DMS53 treated with DMSO at 0.1 percent for 48 hours (cell line): Measurements from ENCODE around the gene UGCG.
"Not testable (repeated sequence)": the region's sequence is repeated elsewhere in the genome, so short reads cannot be mapped to it uniquely, and the experiment has no call there.

ENCODE experiments used
- DNase-seq: peaks from one replicate; lab custom pipeline; 2025; ENCODE audit not compliant: unreplicated experiment; lab: John Stamatoyannopoulos, UW

The UGCG gene

DNA sequence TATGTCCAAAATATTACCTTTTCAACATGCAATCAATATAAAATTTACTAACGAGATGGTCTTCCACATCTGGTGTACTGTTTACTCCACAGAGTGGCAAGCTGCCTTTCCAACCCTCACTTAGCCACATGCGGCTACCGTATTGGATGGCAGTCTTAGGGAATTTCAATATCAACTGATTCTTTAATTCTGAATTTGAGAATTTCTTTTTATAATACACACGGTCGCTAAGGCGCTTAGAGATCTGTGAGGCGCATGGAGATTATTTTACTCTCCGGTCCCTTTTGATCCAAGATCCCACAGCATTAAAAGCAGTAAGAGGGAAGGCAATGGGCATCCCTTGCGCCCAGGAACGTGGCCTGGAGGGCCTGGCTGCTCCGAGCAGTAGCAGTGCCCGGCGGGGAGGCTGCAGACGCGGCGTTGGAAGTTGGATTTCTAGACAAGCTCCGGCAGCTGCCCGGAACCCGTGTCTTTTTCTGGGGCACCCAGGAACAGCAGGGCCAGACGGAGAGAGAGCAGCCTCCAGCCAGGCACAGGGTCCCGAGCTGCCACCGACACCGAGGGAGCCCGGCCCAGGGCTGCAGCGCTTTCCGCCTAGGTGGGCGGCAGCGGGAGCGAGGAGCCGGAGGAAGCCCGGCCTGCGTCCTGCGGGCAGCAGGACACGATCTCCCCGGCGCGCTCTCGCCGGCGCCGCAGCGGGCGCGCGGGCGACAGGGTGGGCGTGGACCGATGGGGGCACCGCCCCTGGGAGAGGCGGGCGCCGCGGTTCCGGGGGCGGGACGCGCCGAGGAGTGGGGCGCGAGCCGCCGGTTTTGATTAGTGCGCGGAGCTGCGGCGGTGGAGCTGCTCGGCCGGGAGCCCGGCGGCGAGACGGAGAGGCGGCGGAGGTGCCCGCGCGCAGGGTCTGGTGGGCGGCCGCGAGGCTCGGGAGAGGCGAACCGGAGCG, at the start of gene UGCG:
UGCG (plus strand) TSS at position 819 of the 946 bp plus-strand sequence. CDS start 402 bp downstream, outside the sequence.
- peak; percentile 69 for DNase-seq

DNA sequence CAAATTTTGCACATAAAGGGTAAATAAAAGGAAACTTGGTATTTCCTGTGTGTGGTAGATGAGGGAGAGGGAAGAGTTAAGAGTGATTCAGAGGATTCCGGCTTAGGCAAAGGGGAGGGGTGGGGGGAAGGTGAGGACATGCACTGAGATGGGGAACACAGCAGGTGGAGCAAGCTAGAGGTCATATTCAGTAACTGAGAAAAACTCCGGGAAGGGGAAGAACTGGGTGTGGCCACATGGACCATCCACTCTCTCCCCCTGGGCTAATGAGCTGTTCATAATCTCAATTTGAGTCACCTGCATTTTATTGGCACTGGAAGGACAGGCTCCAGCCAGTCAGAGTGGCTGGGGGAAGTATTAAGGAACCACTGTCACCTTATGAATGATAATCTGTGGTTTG, 45.1 kb upstream of the UGCG start:
- DNase-seq = no peak

DNA sequence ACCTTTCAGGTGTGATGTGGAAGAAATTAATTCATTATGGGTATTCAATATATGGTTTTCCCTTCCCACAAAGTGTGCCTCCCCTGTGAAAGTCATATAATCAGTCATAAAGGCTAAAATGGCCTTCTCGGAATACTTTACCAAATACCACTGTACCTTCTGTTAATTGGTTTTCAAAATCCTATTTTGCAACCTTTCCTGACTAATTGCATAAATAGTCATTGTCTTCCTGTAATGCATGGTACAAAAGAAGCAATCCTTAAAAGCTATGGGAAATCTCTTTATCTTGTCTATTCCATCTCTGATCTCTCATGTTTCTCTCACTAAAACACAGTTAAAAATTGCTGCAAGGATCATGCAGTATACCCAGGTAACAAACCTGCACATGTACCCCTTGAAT, 44.3 kb upstream of the UGCG start:
- no peak for DNase-seq

DNA sequence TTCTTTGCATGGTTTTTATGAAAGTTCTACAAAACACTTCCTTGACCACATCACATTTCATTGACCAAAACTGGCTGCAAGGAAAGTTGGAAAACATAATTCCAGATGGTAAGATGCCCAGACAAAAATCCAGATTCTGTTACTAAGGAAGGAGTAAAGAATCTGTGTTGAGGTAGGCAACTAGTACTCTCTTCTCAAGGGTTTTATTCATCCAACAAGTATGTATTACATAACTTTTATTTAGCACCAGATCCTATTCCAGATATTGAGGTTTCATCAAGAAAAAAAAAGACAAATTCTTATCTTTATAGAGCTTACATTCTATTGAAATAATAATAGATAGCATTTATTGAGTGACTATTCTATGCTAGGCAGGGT, 43.2 kb upstream of the UGCG start:
- DNase-seq = no peak

DNA sequence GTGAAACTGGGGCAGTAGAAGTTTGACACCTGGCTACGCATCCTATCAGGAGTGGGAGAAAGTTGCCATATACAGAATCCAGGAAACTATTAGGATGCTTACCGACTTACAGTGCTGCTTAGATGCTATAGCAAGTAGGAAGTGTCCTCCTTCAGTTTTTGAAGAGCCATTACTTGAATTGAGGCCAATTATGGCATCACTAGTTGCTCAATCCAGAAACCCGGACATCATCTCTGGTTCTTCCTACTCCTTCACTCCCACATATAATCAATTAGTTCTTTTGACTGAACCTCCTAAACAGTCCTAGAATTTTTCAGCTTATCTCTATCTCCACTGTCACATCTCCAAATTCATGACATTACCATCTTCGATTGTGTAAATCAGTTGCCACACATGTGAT, 41.8 kb upstream of the UGCG start:
- no peak for DNase-seq

DNA sequence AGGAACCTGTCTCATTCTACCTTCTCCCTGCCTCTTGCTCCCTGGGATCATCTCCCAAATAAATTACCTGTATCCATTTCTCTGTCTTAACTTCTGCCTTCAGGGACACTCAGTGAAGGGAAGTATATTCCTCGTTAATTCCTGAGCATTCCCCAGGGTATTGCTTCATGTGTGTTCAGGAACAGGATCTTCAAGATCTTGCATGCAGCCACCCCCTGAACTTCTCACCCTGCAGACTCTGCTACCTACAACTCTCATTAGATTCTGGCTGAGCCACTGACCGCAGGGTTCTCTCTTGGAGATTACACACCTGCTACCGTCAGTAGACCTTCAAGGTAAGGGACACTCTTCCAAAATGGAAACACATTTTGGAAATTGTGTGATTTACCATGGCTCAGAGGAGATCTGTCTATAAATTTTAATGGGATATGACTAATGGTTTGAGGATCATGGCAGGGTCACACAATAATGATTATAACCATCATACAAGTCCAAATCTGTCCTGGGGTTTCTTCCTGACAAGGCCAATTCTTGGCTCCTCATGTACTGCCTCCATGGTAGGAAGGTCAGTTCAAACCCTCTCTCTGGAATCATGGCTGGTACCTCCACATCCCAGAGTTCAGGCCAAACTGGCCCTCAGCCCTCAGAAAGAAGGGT, 38.9 kb upstream of the UGCG start:
- no peak for DNase-seq

DNA sequence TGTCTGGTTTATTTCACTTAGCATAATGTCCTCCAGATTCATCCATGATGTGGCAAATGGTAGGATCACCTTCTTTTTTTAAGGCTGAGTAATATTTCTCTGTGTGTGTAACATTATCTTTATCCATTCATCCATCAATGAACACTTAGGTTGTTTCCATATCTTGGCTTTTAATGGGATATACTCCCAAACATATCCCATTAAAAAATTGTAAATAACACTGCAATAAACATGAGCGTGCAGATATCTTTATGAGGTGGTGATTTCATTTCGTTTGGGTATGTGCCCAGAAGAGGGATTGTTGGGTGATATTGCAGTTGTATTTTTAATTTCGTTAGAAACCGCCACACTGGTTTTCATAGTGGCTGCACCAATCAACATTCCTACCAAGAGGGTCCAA, 36.2 kb upstream of the UGCG start:
- DNase-seq = no peak

DNA sequence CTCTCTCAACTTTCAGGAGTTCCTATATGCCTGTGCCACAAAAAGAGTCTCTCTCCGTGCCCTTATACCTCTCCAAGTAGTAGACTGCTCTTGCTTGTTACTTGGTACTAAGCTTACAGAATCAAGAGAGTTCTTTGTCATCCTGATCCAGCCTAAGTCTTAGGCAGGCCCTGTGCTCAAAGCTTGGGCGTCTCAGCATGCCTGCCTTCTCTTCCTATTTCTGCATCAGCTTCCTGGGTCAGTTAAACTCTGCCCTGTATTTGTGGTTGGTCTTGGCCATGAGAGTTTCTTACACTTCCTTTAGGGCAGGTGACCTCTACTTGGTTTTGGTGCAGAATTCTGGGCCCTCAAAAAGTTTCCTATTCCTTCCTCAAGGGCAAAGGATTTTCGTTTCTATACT, 33.0 kb upstream of the UGCG start:
- DNase-seq = no peak

DNA sequence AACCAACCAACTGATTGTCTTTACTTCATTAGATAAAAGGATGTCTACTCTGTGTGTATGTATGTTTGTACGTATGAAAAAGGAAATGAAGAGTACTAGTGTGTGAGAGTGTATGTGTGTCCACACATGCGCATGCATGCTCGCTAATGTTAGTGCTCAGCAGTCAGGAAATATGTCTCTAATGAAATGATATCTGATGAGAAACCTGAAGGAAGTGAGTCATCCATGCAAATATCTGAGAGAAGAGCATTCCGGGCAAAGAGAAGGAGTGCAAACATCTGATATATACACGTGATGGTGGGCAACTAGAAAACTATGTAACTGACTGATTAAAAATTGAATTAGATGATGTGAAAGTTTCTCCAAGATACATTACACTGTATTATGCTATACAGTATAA, 29.6 kb upstream of the UGCG start:
- peak; percentile 87 for DNase-seq

DNA sequence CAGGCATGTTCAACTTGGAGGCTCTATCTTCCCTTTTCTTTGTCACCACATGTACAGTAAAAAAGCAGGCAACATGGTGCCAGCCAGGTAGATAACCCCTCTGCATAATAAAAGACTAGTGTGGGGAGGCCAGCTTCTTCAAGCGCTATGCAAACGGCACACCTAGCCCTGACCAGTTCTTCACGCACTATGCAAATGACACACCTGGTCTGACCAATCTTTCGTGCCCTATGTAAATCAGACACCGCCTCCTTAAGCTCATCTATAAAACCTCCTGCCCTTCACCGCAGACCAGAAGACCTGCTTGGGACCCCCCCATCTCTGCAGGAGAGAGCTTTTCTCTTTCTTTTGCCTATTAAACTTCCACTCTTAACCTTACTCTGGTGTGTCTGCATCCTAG, 28.1 kb upstream of the UGCG start:
- no peak for DNase-seq

DNA sequence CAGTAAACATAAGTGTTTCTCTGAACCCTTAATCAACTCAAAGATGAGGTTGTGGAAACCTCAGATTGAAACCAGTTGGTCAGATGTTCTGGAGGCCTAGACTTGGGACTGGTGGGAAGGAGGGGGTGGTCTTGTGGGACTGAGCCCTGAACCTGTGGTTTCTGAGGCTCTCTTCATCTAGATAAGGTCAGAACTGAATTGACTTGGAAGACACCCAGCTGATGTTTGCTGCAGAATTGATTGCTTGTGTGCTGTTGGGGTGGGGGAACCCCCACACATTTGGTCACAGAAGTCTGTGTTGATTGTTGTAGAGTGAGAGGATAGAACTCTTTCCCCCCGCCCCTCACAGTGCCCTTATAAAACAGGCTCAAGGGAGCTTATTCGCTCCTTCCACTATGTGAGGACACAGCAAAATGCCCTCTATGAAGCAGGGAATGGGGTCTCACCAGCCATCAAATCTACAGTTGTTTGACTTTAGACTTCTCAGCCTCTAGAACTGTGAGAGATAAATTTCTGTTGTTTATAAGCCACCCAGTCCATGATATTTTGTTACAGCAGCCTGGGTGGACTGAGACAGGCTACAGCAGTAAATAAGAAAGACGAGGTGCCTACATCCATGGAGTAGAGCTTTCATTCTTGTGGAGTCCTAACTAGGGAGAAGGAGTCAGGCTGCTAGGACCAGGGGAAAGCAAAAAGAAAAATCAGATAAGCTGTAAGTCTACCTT, 25.7 kb upstream of the UGCG start:
- no peak for DNase-seq

DNA sequence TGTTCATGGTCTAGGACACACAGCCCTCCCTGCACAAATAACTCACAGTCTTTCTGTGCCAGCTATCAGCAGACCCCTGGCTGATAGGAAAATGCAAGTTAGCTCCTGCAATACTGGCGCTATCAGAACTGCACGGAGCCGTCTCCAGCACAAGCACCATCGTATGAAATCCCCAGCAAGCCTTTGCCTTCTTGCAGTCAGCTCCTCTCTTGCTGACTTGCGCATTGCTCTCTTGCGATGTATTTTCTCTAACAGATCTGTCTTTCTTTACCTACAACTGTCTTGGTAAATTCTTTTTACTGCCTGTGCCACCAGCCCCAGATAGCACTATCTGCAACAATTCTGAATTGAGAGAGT, 25.1 kb upstream of the UGCG start:
- DNase-seq = no peak

DNA sequence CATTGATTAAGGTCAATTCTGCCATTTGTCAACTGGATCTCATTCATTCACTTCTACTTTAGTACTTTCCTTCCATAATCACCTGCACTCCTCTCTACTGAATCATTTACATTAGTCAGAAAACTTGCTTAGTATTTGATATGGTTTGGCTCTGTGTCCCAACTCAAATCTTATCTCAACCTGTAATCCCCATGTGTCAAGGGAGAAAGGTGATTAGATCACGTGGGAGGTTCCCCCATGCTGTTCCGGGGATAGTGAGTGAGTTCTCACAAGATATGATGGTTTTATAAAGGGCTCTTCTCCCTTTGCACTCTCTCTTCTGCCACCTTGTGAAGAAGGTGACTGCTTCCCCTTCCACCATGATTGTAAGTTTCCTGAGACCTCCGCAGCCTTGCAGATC, 23.7 kb upstream of the UGCG start:
- no peak for DNase-seq

DNA sequence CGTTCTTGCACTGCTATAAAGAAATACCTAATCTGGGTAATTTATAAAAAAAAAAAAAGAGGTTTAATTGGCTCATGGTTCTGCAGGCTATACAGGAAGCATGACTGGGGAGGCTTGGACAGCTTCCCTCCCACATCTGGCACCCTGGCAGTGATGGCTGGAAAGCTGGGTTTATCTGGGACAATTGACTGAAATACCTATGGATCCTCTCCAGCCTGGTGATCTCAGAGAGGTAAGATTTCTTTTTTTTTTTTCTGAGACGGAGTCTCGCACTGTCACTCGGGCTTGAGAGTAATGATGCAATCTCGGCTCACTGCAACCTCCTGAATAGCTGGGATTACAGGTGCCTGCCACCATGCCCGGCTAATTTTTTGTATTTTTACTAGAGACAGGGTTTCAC, 22.7 kb upstream of the UGCG start:
- DNase-seq = no peak

DNA sequence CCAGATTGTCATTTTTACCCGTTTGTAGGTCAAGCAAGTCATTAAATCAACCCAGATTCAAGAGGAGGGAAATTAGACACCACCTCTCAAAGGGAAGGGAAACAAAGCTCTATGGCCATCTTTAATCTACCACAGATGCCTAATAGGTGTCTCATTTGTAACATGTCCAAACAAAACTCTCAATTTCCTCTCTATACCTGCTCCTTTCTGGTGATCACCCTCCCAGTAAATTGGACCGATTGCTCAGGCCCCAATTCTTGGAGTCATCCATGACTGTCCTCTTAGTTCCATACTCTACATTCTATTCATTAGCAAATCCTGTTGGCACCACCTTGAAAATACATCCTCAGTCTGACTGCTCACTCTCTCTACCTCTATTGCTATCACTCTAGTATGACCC, 22.1 kb upstream of the UGCG start:
- DNase-seq = no peak

DNA sequence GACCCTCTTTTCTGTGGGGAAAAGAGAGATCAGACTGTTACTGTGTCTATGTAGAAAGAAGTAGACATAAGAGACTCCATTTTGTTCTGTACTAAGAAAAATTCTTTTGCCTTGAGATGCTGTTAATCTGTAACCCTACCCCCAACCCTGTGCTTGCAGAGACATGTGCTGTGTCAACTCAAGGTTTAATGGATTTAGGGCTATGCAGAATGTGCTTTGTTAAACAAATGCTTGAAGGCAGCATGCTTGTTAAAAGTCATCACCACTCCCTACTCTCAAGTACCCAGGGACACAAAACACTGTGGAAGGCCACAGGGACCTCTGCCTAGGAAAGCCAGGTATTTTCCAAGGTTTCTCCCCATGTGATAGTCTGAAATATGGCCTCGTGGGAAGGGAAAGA, 21.3 kb upstream of the UGCG start:
- DNase-seq = not testable (repeated sequence)

DNA sequence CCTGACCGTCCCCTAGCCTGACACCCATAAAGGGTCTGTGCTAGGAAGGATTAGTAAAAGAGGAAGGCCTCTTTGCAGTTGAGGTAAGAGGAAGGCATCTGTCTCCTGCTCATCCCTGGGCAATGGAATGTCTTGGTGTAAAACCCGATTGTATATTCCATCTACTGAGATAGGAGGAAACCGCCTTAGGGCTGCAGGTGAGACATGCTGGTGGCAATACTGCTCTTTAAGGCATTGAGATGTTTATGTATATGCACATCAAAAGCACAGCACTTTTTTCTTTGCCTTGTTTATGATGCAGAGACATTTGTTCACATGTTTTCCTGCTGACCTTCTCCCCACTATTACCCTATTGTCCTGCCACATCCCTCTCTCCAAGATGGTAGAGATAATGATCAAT, 20.9 kb upstream of the UGCG start:
- DNase-seq = not testable (repeated sequence)

DNA sequence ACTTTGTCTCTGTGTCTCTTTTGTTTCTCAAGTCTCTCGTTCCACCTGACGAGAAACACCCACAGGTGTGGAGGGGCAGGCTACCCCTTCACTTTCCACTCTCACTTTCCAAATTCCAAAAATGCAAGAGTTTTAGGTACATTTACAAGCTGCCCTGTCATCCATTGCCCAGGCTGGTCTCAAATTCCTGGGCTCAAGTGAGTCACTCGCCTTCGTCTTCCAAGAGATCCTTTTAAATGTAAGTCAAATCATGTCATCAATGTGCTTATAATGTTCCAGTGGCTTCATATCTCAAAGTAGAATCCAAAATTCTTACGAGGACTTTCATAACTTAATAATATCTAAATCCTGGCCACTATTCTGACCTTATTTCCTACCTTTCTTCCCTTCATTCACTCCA, 20.4 kb upstream of the UGCG start:
- no peak for DNase-seq

DNA sequence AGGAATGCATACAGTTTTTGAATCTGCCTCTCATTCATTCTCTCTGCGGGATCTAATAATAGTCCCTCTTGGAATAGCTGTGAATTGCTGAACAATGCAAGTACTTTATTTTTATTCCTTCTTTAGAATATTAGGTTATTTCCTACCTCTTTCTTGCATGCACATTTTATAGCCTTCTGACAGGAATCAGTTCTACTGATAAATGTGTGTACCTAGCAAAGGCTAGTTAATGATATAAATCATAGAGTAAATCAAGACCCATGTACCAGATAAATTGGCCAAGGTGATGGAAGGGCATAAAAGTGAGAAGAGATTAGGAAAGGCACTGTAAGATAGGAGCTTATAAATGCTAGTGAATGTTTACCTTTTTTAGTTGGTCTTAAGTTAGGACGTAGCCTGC, 19.2 kb upstream of the UGCG start:
- DNase-seq = no peak

DNA sequence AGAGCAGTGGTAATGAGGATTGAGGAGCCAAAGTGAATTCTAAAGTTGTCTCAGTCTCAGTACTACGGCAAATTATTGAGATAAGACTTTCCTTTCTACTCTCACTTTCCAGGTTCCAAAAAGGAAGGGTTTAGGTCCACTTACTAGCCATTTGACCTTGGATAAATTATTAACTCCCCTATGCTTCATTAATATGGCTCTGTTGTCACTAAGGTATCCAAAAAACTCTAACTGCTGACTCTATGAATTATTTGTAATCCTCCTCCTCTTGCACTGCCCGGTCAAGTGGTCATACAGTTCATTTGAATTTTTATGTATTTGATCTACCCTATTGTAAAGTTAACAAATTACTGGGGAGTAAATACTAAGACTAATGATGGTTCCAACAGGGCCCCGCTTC, 17.7 kb upstream of the UGCG start:
- no peak for DNase-seq

DNA sequence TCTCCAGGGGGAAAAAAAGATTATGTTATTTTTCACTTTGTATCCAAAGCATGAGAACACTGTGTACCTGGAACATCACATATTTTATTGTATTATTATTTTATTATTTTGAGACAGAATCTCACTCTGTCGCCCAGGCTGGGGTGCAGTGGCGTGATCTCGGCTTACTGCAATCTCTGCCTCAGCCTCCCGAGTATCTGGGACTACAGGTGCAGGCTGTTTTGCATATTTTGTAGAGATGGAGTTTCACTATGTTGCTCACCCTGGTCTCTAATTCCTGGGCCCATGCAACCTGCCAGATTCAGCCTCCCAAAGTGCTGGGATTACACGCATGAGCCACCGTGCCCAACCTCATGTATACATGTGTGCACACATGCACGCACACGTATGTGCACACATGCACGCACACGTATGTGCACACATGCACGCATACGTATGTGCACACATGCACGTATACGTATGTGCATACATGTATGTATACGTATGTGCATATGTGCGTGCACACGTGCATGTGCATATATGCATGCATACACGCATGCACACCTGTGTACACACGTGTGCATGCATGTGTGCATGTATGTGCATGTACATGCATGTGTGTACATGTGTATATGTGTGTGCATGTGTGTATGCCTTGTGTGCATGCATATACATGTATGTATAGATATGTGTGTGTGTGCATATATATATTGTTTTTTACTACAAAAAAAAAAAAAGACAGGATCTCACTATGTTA, 9.5 kb upstream of the UGCG start:
- no peak for DNase-seq
